Inferior parietal cortex (tissue), 1 donor: Measurements from ENCODE around the gene TFPT.

Experiments used
- DNase-seq: peaks from one replicate; pipeline ENCODE4 v3.0.0-alpha.2; 2016; ENCODE audit errors: extremely low spot score

The TFPT gene

DNA sequence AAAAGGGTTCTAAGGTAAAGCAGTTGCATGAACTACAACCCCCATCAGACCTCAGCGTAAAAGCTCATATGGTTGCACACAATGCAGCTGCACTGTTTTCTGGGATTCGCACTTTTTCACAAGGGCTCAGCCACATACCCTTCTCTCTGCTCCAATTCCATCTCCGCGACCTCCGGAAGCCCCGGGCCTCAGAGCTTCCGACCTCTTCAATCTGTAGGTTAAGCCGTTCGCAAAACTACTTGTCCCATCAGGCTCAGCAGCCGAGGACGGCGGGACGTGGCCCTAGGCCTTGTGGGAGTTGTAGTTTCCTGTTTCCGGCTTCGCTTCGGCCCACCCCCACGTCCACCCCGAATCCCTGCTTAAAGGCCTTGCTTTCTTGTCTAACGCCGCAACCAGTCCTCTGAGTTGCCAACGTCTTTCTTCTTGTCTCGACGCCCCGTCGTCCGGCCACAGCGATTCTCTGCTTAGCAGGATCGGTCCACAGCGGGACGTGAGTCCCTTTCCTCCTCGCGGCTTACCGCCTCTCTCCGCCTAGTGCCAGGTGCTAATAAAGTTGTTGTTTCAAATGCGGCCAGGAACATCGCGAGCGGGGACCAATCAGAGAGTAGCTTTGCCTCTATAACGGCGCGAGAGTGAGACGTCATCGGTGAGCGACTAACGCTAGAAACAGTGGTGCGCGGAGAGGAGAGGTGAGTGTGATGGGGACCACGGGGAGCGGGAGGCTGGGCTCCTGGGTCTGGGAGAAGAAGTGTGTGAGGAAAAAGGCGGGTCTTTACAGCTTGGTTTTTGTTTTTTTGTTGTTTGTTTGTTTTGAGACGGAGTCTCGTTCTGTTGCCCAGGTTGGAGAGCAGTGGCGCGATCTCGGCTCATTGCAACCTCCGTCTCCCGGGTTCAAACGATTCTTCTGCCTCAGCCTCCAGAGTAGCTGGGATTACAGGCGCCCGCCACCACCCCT lies at the start of gene TFPT, which contains the start of gene PRPF31:
TFPT (minus strand) TSS at position 549 of the 955 bp plus-strand sequence; CDS start at position 161, 388 bp downstream.
PRPF31 (plus strand) TSS at position 646 of the 955 bp plus-strand sequence. CDS start 2,525 bp downstream, outside the sequence.
- peak; percentile 100 for DNase-seq

GRCh38 chr19:54165222-54165621 lies 49.8 kb upstream of the TFPT start:
- no peak for DNase-seq

- no peak for DNase-seq
These were observed 49.1 kb upstream of the TFPT start for GRCh38 chr19:54164369-54165068.

GRCh38 chr19:54162884-54163283 lies 47.4 kb upstream of the TFPT start:
- DNase-seq = no peak

- peak; percentile 23 for DNase-seq
These were observed 46.9 kb upstream of the TFPT start for GRCh38 chr19:54162241-54162805.

GRCh38 chr19:54160854-54161253 lies 45.4 kb upstream of the TFPT start:
- no peak for DNase-seq

DNA sequence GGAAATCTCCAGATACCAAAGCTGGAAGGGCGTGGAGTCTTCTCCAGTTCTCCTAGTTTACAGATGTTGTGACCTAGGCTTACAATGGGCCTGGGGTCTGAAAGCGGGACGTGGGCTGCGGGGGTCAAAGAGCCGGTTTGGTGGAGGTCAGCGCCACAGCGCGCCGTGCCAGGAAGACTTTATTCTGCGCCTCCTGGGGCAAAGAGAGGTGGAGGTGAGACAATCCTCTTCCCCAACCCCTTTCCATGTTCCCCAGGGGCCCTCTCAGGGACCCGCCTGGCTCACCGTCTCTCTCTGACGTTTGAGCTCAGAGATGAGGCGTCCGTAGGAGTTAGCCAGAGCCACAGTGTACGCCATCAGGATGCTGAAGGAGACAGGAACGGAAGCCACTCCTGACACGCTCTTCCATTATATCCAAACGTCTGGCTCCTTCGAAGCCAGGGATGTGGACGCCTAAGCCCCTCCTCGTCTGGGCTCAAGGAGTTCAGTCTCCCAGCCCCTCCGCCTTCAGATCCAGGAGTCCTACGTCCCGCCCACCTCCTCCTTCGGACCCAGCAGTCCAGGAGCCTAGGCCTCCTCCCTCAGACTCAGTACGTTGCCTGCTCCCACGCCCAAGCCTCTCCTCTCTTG lies 44.8 kb upstream of the TFPT start:
- DNase-seq = peak; percentile 21

DNA sequence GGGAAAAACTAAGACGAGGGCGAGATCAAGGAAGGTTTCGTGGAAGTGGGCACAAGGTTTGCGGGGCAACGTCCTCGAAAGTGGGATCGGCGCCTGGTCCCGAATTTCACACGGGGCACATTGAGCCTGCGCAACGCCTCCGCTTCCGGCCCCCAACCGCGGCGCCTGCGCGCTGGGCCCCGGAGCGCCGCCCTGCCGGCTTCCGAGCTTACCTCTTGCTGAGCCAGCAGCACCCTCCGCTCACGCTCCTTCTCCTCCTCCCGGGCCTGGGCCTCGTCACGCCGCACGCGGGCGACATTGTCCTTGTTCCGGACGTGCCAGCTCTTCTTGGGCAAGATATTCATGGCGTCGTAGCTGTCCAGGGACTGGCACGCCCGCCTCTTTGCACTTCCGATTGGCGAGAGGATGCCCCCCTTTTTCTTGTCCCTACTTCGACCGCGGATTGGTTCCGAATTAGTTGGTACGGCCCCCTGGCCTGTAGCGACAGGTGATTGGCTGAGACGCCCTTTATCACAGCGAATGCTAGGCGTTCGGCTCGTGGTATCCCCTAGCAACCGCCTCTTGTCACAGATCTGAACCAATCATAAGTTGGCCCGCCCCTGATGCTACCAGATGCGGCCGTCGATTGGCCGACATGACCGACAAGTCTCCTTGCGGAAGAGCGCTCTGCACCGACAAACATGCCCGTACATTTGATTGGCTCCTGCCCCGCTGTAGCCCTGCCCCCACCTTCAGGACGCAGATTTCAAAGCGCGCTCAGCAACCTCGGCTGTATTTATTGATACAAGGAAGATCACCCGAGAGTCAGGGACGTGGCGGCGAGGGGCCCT lies 44.1 kb upstream of the TFPT start, which contains the start of gene LENG1:
LENG1 (minus strand) TSS at position 370 of the 830 bp plus-strand sequence; CDS start at position 344, 26 bp downstream.
- DNase-seq = peak; percentile 100

- DNase-seq = no peak
These were observed 43.4 kb upstream of the TFPT start for GRCh38 chr19:54158812-54159351.

- DNase-seq = no peak
These were observed 41.5 kb upstream of the TFPT start for GRCh38 chr19:54156953-54157352.

DNA sequence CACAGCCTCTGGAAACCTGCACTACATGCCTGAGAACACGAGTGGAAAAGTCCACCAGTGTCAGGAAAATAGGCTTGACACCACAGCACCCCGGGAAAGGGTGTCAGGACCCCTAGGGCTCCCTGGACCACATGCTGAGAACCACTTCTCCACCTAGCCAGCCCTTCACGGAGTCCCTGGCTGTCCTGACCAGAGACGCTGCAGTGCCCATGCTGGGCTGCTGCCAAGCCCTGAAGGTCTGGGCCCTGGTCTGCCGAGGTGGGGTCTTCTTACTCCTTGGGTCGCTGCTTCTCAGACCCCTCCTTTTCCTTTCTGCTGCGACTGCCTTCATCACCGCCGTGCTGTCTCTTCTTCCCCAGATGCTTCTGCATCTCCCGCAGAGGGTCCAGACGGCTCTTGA lies 41.0 kb upstream of the TFPT start:
- no peak for DNase-seq

- DNase-seq = no peak
These were observed 40.2 kb upstream of the TFPT start for GRCh38 chr19:54155694-54156093.

GRCh38 chr19:54154603-54155345 lies 39.3 kb upstream of the TFPT start:
- no peak for DNase-seq

DNA sequence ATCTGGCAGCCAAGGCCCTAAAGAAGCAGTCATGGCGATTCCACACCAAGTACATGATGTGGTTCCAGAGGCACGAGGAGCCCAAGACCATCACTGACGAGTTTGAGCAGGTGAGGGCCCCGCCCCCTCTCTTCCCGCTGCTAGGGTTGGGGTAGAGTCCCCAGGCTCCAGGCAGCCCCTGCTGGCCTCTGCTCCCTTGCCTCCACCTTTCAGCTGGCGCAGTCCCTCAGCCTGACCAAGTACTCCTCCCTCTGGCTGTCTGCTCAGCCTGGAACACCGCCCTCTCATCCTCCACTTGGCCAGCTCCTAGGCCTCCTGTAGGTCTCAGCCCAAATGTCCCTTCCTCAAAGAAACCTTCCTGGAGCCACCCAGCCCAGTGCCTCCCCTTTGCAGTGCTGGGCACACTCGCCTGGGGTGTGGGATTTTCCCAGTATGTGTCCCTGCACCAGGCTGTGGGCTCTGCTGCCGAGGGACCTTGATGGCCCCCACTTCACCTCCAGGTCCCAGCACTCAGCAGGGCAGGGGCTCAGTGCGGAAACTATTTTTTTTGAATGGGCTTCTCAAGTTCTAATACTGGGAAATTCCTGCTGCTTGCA lies 38.4 kb upstream of the TFPT start:
- DNase-seq = no peak

GRCh38 chr19:54152878-54153524 lies 37.5 kb upstream of the TFPT start:
- no peak for DNase-seq

- no peak for DNase-seq
These were observed 36.8 kb upstream of the TFPT start for GRCh38 chr19:54152267-54152666.

DNA sequence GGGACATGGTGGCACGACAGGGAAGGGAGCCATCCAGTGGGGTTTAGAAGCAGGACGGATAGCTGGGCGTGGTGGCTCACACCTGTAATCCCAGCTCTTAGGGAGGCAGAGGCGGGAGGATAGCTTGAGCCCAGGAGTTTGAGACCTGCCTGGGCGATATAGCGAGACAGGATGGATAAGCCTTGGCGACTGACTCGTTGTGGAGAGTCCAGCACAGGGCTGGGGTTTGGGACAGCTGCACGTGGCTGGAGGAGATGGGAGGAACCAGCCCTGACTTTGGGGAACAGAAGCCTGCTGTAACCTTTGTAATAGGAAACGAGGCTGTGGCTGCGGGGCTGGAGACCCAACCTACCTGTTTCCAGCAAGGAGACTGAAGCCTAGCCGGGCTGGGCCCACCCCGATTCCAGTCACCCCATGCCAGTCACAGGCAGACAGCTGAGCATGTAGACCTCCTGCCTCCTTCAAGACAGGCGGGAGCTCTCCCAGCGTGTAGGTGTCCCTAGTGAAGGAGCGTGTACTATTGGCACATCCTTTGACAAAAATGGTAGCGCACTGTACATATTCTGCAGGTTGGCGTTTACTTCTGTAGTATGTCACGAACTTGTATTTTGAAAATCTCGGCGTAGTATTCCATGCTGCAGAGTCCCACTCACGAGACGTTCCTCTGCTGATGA lies 36.0 kb upstream of the TFPT start:
- no peak for DNase-seq
